ENCODE measurements around the gene PIAS4. TPM values are rescaled to one million over a fixed set of nuclear protein-coding genes. Genes with fewer than 3 reads are reported as not detected.

The PIAS4 gene
- total and polyA plus RNA-seq, 2 of the 13 experiments (the other 11 are each of a cell fraction or from before 2014, with no cell fraction given): 9.0 to 20.1 TPM

DNA sequence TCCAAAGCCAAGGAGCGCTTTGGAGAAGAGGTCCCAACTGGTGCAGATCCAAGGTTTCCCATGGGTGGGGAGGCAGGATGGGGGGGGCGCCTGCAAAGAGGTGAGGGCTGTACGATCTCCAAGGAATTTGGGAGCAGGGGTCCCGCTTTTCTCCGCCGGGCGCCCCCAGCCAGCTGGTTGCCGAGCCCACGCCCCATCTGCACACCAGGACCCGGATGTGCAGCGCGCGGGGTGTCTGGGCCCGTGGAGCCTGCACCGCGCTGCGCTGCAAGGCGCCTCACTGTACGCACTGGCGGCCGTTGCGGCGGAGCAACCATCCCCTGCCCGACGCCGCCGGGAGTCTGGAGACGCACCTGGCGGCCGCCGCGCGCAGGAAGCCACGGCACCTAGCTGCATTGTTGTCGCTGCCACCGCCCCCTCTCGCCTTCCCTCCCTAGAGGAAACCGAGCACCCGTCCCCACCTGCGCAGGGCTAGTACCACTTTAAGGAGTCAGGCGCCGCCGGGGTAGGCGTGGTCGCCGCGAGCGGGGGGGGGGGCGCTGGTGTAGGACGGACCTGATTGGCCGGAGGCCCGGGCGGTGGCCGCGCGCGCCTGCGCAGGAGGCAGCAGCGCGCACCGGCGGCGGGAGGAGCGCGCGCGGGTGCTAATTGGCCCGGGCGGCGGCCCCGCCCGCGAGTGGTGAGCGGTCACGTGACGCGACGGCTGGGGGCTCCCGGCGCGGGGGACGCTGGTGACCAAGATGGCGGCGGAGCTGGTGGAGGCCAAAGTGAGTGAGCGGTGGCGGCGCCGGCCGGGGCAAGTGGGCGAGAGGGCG, at the start of gene PIAS4 (continued):
- TF ChIP-seq, protein P1, sequence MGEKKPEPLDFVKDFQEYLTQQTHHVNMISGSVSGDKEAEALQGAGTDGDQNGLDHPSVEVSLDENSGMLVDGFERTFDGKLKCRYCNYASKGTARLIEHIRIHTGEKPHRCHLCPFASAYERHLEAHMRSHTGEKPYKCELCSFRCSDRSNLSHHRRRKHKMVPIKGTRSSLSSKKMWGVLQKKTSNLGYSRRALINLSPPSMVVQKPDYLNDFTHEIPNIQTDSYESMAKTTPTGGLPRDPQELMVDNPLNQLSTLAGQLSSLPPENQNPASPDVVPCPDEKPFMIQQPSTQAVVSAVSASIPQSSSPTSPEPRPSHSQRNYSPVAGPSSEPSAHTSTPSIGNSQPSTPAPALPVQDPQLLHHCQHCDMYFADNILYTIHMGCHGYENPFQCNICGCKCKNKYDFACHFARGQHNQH (CRISPR knock-in tag; IDR thresholded peaks at IDR 0.05): peak; percentile 45; the same call in 1 of the 2 replicates
- TF ChIP-seq SOX6 (IDR thresholded peaks at IDR 0.05) (no peak), SOX6 (CRISPR knock-in tag; IDR thresholded peaks at IDR 0.05) (peak; percentile 70), DNMT1 (CRISPR knock-in tag; IDR thresholded peaks at IDR 0.05) (0 out of 2 replicates have a peak, but pooled peaks have one; percentile 40), ZNF777 (CRISPR knock-in tag; IDR thresholded peaks at IDR 0.05) (peak; percentile 72), ZFYVE20 (CRISPR knock-in tag; IDR thresholded peaks at IDR 0.05; ENCODE audit: borderline replicate concordance, low read depth) (peak; percentile 84), ZNF431 (CRISPR knock-in tag; IDR thresholded peaks at IDR 0.05; ENCODE audit: borderline replicate concordance, low read depth) (peak; percentile 38), BCL6 (CRISPR knock-in tag; IDR thresholded peaks at IDR 0.05) (0 out of 2 replicates have a peak, but pooled peaks have one; percentile 18), SMAD1 (CRISPR knock-in tag; IDR thresholded peaks at IDR 0.05; ENCODE audit: borderline replicate concordance, low read depth) (0 out of 2 replicates have a peak, but pooled peaks have one; percentile 85), SPEN (CRISPR knock-in tag; IDR thresholded peaks at IDR 0.05; ENCODE audit: low read depth) (peak; percentile 79), ARHGAP35 (CRISPR knock-in tag; IDR thresholded peaks at IDR 0.05; ENCODE audit: borderline replicate concordance) (no peak), MTA1 (CRISPR knock-in tag; IDR thresholded peaks at IDR 0.05; ENCODE audit: borderline replicate concordance) (no peak; the same call in 1 of the 2 replicates), ELF3 (CRISPR knock-in tag; IDR thresholded peaks at IDR 0.05) (peak; percentile 34; the same call in 1 of the 2 replicates), EZH2 (conservative IDR thresholded peaks at IDR 0.05; ENCODE audit: low read depth, low read length) (no peak), YEATS4 (CRISPR knock-in tag; IDR thresholded peaks at IDR 0.05; ENCODE audit: borderline replicate concordance) (peak; percentile 91), POLR2A (IDR thresholded peaks at IDR 0.05; ENCODE audit: insufficient read depth in 1 of 2, low read depth in 2 of 2, low read length in 2 of 2) (peak; percentile 55 to 90; a peak in 3 of 4 replicates), DMAP1 (CRISPR knock-in tag; IDR thresholded peaks at IDR 0.05) (peak; percentile 76; the same call in 1 of the 2 replicates), IRF2 (CRISPR knock-in tag; IDR thresholded peaks at IDR 0.05) (0 out of 2 replicates have a peak, but pooled peaks have one; percentile 64), YEATS2 (CRISPR knock-in tag; IDR thresholded peaks at IDR 0.05; ENCODE audit: borderline replicate concordance) (peak; percentile 90), PAX8 (CRISPR knock-in tag; IDR thresholded peaks at IDR 0.05; ENCODE audit: borderline replicate concordance) (0 out of 2 replicates have a peak, but pooled peaks have one; percentile 42), ZNF619 (CRISPR knock-in tag; IDR thresholded peaks at IDR 0.05) (peak; percentile 92), BHLHE40 (IDR thresholded peaks at IDR 0.05; ENCODE audit: low read length) (peak; percentile 95)
- TF ChIP-seq, protein P2, sequence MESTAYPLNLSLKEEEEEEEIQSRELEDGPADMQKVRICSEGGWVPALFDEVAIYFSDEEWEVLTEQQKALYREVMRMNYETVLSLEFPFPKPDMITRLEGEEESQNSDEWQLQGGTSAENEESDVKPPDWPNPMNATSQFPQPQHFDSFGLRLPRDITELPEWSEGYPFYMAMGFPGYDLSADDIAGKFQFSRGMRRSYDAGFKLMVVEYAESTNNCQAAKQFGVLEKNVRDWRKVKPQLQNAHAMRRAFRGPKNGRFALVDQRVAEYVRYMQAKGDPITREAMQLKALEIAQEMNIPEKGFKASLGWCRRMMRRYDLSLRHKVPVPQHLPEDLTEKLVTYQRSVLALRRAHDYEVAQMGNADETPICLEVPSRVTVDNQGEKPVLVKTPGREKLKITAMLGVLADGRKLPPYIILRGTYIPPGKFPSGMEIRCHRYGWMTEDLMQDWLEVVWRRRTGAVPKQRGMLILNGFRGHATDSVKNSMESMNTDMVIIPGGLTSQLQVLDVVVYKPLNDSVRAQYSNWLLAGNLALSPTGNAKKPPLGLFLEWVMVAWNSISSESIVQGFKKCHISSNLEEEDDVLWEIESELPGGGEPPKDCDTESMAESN (CRISPR knock-in tag; conservative IDR thresholded peaks at IDR 0.05): peak; percentile 87
- TF ChIP-seq, protein P3, sequence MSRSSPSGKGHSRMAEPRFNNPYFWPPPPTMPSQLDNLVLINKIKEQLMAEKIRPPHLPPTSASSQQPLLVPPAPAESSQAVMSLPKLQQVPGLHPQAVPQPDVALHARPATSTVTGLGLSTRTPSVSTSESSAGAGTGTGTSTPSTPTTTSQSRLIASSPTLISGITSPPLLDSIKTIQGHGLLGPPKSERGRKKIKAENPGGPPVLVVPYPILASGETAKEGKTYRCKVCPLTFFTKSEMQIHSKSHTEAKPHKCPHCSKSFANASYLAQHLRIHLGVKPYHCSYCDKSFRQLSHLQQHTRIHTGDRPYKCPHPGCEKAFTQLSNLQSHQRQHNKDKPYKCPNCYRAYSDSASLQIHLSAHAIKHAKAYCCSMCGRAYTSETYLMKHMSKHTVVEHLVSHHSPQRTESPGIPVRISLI (CRISPR knock-in tag; IDR thresholded peaks at IDR 0.05; ENCODE audit: borderline replicate concordance): no peak
- TF ChIP-seq, protein P4, sequence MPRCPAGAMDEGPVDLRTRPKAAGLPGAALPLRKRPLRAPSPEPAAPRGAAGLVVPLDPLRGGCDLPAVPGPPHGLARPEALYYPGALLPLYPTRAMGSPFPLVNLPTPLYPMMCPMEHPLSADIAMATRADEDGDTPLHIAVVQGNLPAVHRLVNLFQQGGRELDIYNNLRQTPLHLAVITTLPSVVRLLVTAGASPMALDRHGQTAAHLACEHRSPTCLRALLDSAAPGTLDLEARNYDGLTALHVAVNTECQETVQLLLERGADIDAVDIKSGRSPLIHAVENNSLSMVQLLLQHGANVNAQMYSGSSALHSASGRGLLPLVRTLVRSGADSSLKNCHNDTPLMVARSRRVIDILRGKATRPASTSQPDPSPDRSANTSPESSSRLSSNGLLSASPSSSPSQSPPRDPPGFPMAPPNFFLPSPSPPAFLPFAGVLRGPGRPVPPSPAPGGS (CRISPR knock-in tag; IDR thresholded peaks at IDR 0.05): 0 out of 2 replicates have a peak, but pooled peaks have one; percentile 64

Data from HepG2 (cell line).